DMS79 (cell line): ENCODE results near the gene GFOD2.

Experiments used
- DNase-seq: peaks from one replicate; lab custom pipeline; 2025; lab: John Stamatoyannopoulos, UW

GFOD2 gene

DNA sequence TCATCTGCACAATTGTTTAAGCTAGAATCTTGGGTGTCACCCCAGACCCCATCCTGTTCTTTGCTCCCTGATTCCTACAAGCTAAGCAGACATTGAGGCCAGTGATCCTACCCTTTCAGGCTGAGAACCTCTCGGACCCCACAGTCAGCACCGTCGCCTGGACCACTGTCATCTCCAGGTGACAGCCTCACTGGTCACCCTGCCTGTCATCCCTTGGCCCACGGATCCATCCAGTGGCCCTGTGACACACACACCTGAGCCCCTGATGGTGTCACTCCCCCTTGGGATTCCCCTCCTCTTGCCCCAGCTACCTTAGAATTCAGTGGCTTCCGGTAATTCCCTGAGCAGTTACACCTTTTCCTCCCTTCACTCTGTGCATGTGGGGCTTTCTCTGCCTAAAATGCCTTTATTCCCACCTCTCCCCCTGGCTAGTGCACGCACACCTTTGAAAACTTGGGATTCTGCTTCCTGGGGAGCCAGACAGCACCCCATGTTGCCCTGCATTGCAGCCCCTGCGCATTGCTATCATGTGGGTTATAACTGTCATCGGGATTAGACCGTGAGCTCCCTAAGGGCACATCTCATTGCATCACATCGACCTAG is 49.5 kb downstream of the GFOD2 start:
- DNase-seq: no peak

- DNase-seq: no peak
These were observed 50.5 kb downstream of the GFOD2 start for GRCh38 chr16:67668495-67669157.

DNA sequence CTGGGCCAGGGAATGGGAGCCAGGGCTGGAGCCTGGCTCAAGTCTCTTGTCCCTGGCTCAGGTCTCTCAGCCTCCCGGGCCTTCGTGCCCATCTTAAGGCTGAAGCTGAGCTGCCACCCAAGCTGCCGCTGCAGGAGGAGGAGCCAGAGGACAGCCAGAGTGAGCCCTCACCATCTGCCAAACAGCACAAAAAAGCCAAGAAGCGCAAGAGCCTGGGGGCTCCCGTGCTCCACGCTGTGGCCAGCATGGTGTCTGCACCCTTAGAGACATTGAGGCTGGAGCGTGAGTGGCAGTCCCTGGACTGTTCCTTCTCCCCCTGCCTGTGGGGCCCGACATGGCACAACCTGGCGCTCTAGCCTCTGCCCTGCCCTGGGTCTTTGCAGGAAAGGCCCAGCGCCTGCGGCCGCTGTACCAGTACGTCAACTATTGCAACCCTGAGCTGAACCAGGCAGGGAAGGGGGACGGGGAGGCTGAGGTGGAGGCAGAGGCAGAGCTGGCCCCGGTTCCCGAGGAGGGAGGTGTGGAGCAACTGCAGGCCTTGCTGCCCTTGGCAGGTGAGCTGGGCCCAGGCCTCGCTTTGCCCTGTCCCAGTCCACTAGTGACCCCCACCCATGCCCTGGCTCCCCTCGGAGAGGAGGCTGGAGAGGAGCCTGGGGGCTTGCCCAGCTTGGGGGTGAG is 51.2 kb downstream of the GFOD2 start:
- peak; percentile 66 for DNase-seq

GRCh38 chr16:67667453-67667816 is 51.7 kb downstream of the GFOD2 start:
- DNase-seq: no peak

- DNase-seq: peak; percentile 14
These were observed 52.3 kb downstream of the GFOD2 start, which contains the start of the genes C16orf86 and ENKD1 for GRCh38 chr16:67666559-67667452. TSS of gene C16orf86 (plus strand) at chr16:67666814. CDS start at chr16:67666971, 157 bp downstream. TSS of gene ENKD1 (minus strand) at chr16:67666750. CDS start at chr16:67666442, 308 bp downstream.

GRCh38 chr16:67666032-67666551 is 53.0 kb downstream of the GFOD2 start:
- DNase-seq: no peak

DNA sequence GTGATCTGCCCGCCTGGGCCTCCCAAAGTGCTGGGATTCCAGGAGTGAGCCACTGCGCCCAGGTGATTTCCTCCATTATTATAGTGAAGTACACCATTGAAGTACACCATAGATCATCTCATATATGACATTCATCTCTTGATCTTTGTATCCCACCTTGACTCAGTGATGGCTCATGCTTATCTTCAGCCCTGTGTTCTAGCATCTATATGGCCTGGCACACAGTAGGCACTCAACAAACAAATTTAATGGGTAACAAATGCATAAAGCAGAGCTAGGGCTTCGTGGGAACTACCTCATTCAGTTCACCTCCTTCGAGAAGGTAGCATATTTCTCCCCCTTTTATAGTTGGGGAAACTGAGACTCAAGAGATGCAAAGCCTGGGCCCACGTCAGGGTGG is 53.5 kb downstream of the GFOD2 start:
- DNase-seq: no peak

DNA sequence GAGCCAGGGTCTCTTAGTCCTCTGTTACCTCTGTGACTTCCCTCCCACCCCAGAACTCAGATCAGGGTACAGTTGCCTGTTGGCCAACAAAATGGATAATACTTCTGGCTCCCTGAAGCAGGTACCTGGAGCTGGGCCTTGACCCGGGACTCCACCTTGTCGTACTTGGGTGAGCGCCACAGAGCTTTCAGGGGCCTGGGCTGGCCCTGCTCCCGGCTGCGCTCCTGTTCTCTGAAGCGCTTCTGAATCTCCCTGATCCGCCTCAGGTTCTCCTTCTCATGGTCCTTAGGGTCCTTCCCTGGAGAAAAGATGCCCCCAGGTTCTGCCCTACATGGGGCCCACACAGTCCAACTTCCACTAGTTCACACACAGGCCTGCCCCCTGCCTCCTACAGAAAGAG is 54.2 kb downstream of the GFOD2 start:
- DNase-seq: no peak

- DNase-seq: no peak
These were observed 54.9 kb downstream of the GFOD2 start for GRCh38 chr16:67664258-67664657.

DNA sequence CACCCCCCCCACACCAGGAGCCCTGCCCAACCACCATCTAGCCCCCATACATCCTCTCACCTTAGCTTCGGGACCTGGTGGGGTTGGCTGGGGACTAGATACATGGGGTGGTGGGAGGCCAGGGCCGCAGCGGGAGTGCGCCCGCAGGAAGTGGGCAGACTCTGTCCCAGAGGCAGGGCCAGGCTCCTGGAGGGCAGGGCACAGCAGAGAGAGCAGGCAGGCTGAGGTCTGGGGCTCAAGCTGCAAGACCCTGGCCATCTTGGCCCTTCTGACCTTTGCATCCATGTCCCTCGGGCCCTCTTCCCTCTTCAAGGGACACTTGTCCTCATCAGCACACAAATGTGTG is 55.3 kb downstream of the GFOD2 start:
- DNase-seq: no peak

DNA sequence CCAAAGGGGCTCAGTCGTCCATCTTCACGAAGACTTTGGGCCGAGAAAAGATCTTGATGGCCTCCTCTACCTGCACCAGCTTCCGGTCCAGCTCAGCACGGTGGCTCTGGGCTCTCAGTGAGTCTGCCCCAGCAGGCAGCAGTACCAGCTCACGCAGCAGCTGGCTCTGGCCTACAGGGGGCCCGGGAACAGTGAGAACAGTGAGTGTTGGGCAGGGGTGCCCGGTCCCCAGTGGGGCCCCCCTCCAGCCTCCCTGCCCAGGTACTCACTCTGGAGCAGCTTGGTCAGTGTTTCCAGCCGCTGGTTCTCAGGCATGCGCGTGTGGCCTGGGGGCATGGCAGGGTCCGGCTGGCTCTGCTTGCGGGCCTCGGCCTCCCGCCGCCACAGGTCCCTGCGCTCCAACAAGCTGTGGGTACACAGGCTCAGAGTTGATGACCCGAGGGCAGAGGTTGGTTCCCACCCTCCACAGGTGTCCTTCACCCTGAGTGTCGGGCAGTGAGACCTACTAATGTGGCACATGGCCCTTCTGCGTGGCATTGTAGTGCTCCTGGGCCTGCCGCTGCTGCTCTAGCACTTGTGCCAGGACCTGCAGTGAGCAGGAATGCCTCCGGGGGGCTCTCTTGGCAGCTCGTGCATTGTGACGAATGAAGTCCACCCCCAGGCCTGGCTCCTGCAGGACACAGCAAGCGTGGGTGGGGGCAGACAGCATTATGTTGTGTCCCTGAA is 55.8 kb downstream of the GFOD2 start:
- no peak for DNase-seq

DNA sequence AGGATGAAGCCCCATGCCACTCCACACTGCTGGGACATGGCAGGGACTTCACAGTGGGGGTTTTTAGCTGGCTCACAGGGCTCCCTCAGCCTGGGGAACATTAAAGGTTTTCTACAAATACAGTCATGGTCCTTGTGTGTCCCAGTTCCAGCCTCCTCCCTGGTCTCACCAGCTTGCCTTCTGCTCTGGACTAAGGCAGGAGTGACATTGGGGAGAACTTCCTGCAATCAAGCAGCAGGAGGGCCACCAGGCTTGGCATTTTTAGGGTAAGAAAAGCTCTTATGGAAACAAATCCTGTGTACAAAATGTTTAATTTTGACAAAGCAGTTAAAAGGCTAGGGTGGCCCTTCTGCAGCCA is 56.5 kb downstream of the GFOD2 start:
- no peak for DNase-seq

GRCh38 chr16:67661886-67662652 is 57.0 kb downstream of the GFOD2 start:
- DNase-seq: no peak

DNA sequence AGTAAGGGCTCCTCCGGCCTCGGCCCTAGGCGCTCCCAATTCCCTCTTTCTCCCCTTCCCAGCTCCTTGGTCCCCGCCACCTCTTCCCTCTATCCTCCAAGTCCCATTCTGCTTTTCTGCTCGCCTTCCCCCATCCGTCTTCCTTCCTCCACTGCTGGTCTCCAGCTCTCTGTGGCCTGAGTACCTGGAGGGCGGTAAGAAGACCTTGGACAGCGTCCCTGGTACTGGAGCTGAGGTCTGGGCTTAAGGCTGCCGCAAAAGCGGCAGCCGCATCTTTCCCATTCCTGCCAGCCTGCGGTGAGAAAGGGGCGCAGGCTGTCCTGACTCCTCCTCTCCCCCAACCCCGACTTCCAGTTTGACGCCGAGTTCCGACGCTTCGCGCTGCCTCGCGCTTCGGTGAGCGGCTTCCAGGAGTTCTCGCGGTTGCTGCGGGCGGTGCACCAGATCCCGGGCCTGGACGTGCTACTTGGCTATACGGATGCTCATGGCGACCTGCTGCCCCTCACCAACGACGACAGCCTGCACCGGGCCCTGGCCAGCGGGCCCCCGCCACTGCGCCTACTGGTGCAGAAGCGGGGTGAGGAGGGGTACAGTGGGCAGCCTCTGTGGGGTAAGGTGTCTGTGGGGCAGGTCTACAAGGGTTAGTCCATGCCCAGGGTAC is 57.9 kb downstream of the GFOD2 start:
- no peak for DNase-seq

GRCh38 chr16:67660564-67661028 is 58.5 kb downstream of the GFOD2 start, which contains the start of gene PARD6A:
TSS of gene PARD6A (plus strand) at chr16:67660960. CDS start at chr16:67661039, 79 bp downstream.
- peak; percentile 82 for DNase-seq

DNA sequence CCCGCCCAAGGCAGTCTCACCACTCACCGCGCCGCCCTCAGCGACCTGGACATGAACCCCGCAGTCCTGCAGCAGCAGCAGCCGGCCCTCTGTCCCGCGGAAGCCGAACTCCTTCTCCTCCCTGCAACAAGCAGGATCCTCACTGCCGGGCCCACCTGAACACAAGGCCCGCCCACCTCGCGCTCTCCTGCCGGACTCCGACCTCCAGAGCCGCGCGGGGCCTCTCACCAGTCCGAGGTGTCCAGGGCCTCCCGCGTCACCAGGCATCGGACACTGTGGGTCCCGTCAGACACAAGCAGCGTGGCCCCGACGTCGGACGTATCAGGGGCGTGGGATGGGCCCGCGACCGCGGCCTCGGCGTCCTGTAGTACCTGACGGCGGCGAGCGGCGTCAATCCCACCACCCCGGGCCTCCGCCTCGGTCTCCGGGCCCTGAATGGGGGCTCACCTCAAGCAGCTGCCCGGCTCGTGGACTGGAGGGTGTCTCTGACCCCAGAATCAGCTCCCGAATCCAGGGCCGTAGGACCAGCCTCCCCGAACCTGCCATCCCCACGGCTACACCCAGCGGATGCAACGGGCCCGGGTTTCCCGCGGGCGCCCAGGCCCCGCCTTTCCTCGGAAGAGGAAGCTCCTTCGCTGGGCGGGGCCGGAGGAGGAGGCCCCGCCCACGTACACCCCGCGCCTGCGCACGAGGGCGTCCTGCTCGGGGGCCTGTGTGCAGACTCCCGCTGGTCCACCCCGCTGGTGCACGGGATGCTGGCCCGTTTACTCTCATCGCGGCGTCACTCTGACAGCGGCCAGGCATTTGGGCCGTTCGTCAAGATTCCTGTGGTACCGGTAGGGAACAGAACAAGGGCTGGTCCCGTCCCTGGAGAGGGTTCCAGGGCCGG is 59.2 kb downstream of the GFOD2 start, which contains the start of gene ACD:
Gene ACD, minus strand, starts transcription at position 586 of the 889 bp plus-strand sequence. Its CDS starts 40 bp downstream, at position 546.
- DNase-seq: peak; percentile 50

DNA sequence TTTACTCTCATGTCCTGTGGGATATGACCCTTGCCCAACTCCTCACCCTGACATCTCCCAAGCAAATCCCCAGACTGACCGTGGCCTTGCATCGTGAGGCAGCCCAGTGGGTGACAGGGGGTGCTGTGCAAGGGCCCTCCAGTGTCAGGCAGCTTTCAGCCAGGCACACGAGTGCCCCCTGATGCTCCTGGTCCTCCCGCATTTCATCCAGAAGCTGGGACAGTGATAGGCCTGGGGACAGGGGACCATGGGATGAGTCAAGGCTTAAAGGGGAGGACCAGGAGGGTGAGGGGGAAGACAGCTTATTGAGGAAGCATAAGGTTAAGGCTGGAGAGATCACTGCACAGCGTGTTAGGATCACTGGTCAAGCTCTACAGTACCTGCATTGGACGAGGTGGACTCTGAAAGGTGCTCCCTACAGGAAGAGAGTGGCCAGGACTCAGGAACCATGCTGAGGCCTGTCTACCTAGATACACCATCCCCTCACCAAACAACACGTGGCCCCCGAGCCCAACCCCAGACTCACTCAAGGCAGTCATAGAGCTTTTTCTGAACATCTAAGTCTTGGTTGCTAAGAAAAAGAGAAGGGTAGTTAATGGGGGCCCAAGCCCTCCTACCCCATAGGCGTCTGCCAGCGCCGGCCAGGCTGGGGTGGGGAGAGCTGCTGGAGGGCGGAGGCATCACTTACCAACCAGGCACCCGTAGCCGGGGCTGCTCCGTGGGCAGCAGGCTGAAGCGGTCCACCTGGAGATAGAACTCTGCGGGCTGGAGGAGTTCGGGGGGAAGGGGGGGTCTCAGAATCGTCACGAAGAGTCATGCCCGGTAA is 60.1 kb downstream of the GFOD2 start:
- no peak for DNase-seq
